ENCODE measurements around the gene LCMT1.

The LCMT1 gene

GRCh38 chr16:25210758-25211157, 99.2 kb downstream of the LCMT1 start:
- Histone ChIP-seq H3K27ac (replicated peaks) (no peak overlapping the region), H3K4me3 (replicated peaks; ENCODE audit: insufficient read depth, low read length) (no peak overlapping the region), H3K27me3 (ENCODE audit: insufficient read depth, poor library complexity, severe bottlenecking) (no peaks in the 10 kb centered on the region)
- TF ChIP-seq SPI1 (IDR thresholded peaks at IDR 0.05; ENCODE audit: borderline replicate concordance, low read depth), result no peak
- no peak for TF ChIP-seq POLR2AphosphoS5 (IDR thresholded peaks at IDR 0.05; ENCODE audit: low read depth)
- no peak for TF ChIP-seq CTCF (IDR thresholded peaks at IDR 0.05; ENCODE audit: insufficient read depth, low read length)
- no peak for TF ChIP-seq GABPA (IDR thresholded peaks at IDR 0.05; ENCODE audit: low read depth)
- no peak for TF ChIP-seq REST (IDR thresholded peaks at IDR 0.05; ENCODE audit: insufficient replicate concordance, low read depth)
- no peak for DNase-seq (ENCODE audit: low read depth in 1 of 2, low spot score in 1 of 2)

- Histone ChIP-seq H3K4me3 (replicated peaks; ENCODE audit: insufficient read depth, low read length) (no peak overlapping the region), H3K27me3 (ENCODE audit: insufficient read depth, poor library complexity, severe bottlenecking) (no peaks in the 10 kb centered on the region), H3K27ac (replicated peaks) (no peak overlapping the region)
- DNase-seq (ENCODE audit: low read depth in 1 of 2, low spot score in 1 of 2), result no peak
- TF ChIP-seq POLR2AphosphoS5 (IDR thresholded peaks at IDR 0.05; ENCODE audit: low read depth), result no peak
Observed at GRCh38 chr16:25212636-25213035, 101.1 kb downstream of the LCMT1 start.

- Histone ChIP-seq H3K4me3 (replicated peaks; ENCODE audit: insufficient read depth, low read length) (no peak overlapping the region), H3K27ac (replicated peaks) (no peak overlapping the region), H3K27me3 (ENCODE audit: insufficient read depth, poor library complexity, severe bottlenecking) (no peaks in the 10 kb centered on the region)
- TF ChIP-seq GABPA (IDR thresholded peaks at IDR 0.05; ENCODE audit: low read depth) (no peak), POLR2AphosphoS5 (IDR thresholded peaks at IDR 0.05; ENCODE audit: low read depth) (no peak), CTCF (IDR thresholded peaks at IDR 0.05; ENCODE audit: insufficient read depth, low read length) (no peak), REST (IDR thresholded peaks at IDR 0.05; ENCODE audit: insufficient replicate concordance, low read depth) (no peak), SPI1 (IDR thresholded peaks at IDR 0.05; ENCODE audit: borderline replicate concordance, low read depth) (no peak)
- no peak for DNase-seq (ENCODE audit: low read depth in 1 of 2, low spot score in 1 of 2)
Observed at GRCh38 chr16:25213709-25214397, 102.3 kb downstream of the LCMT1 start.

- no peak for DNase-seq (ENCODE audit: low read depth in 1 of 2, low spot score in 1 of 2)
- Histone ChIP-seq H3K27ac (replicated peaks) (no peak overlapping the region), H3K27me3 (ENCODE audit: insufficient read depth, poor library complexity, severe bottlenecking) (no peaks in the 10 kb centered on the region), H3K4me3 (replicated peaks; ENCODE audit: insufficient read depth, low read length) (no peak overlapping the region)
- no peak for TF ChIP-seq POLR2AphosphoS5 (IDR thresholded peaks at IDR 0.05; ENCODE audit: low read depth)
- TF ChIP-seq REST (IDR thresholded peaks at IDR 0.05; ENCODE audit: insufficient replicate concordance, low read depth), result no peak
- TF ChIP-seq SPI1 (IDR thresholded peaks at IDR 0.05; ENCODE audit: borderline replicate concordance, low read depth), result no peak
- no peak for TF ChIP-seq GABPA (IDR thresholded peaks at IDR 0.05; ENCODE audit: low read depth)
- no peak for TF ChIP-seq CTCF (IDR thresholded peaks at IDR 0.05; ENCODE audit: insufficient read depth, low read length)
Observed at GRCh38 chr16:25217112-25217511, 105.6 kb downstream of the LCMT1 start.
